Fibroblast of lung (primary cell): ENCODE measurements around the gene MAS1L. TPM values are rescaled to one million over a fixed set of nuclear protein-coding genes. Genes with fewer than 3 reads are reported as not detected.

Source experiments
- DNase-seq, 2 donors: peaks; one replicate each; pipeline versions ENCODE4 v3.0.0 to v3.0.0-alpha.2; 2010; ENCODE audit warnings: low read depth in 2 of 2
- H2AFZ ChIP-seq: 2 replicates; pipeline ENCODE4 v1.5.1; 2012; ENCODE audit warnings: low read length, control low read depth, inconsistent platforms
- H3K27ac ChIP-seq: 2 replicates; pipeline ENCODE4 v1.5.1; 2011; ENCODE audit warnings: low read length, control low read depth; ENCODE audit not compliant: insufficient read depth
- H3K27me3 ChIP-seq: 2 replicates; pipeline ENCODE4 v1.5.1; 2011; ENCODE audit warnings: mild to moderate bottlenecking, low read length; ENCODE audit not compliant: control insufficient read depth, insufficient read depth
- H3K36me3 ChIP-seq: 2 replicates; pipeline ENCODE4 v1.5.1; 2011; ENCODE audit warnings: low read length; ENCODE audit not compliant: control insufficient read depth, insufficient read depth
- H3K4me1 ChIP-seq: 2 replicates; pipeline ENCODE4 v1.5.1; 2011; ENCODE audit warnings: low read length; ENCODE audit not compliant: control insufficient read depth, insufficient read depth; ENCODE audit errors: extremely low read depth
- H3K4me2 ChIP-seq: 2 replicates; pipeline ENCODE4 v1.5.1; 2011; ENCODE audit warnings: low read length, control low read depth; ENCODE audit not compliant: insufficient read depth; ENCODE audit errors: extremely low read depth
- H3K4me3 ChIP-seq, 4 experiments: fragments of 200-600 bp in 1 of 4; sonication (generic) in 1 of 4; replicated peaks in 1 of 4; 2 replicates each; pipeline ENCODE4 v1.5.1; 2011 to 2016; ENCODE audit warnings: low read length in 4 of 4, low read depth in 3 of 4, mild to moderate bottlenecking in 3 of 4, control low read depth in 2 of 4, inconsistent platforms in 1 of 4, mixed read lengths in 1 of 4; ENCODE audit not compliant: insufficient read depth in 1 of 4; ENCODE audit errors: control extremely low read depth in 1 of 4
- H3K79me2 ChIP-seq: 2 replicates; pipeline ENCODE4 v1.5.1; 2012; ENCODE audit warnings: mild to moderate bottlenecking, low read length, inconsistent platforms; ENCODE audit not compliant: control insufficient read depth, insufficient read depth
- H3K9ac ChIP-seq: 2 replicates; pipeline ENCODE4 v1.5.1; 2011; ENCODE audit warnings: mild to moderate bottlenecking, low read length, control low read depth; ENCODE audit not compliant: insufficient read depth
- H3K9me3 ChIP-seq: 2 replicates; pipeline ENCODE4 v1.5.1; 2012; ENCODE audit warnings: low read depth, low read length; ENCODE audit not compliant: control insufficient read depth, insufficient read depth
- H4K20me1 ChIP-seq: 2 replicates; pipeline ENCODE4 v1.5.1; 2011; ENCODE audit warnings: low read length; ENCODE audit not compliant: control insufficient read depth, insufficient read depth; ENCODE audit errors: extremely low read depth
- CTCF ChIP-seq, 2 donors: IDR thresholded peaks in 1 of 2; conservative IDR thresholded peaks in 1 of 2; 1 replicate in 1 of 2; 2 replicates in 1 of 2; pipeline ENCODE4 v1.5.1; 2011 to 2012; ENCODE audit warnings: low read length in 2 of 2, control low read depth in 1 of 2, inconsistent platforms in 1 of 2, low read depth in 1 of 2, mild to moderate bottlenecking in 1 of 2
- EZH2 ChIP-seq: IDR thresholded peaks from 2 replicates; pipeline ENCODE4 v1.5.1; 2012; ENCODE audit warnings: low read length, control low read depth, mild to moderate bottlenecking; ENCODE audit errors: missing control alignments
- polyA plus RNA-seq, 2 donors: library from polyadenylated mRNA; depleted of rRNA in 1 of 2; stranded (reverse) in 1 of 2; unstranded in 1 of 2; fragments of >200 nt; gene quantifications; 2 replicates each; pipeline ENCODE4 v1.2.1, GENCODE V29; 2011 to 2012; ENCODE audit warnings: missing spikeins in 1 of 2
- total RNA-seq: library from RNA; depleted of rRNA; stranded (reverse); fragments of >200 nt; gene quantifications from 2 replicates; pipeline ENCODE4 v1.2.1, GENCODE V29; 2014

Gene MAS1L
- total and polyA plus RNA-seq, 2 donors (not counting 1 experiment from before 2014, with no cell fraction given), result not detected

- Histone ChIP-seq H3K36me3 (no peaks in the 10 kb centered on the region), H3K4me3 (no peak overlapping the region), H3K4me2 (no peak overlapping the region), H2AFZ (no peak overlapping the region), H4K20me1 (no peaks in the 10 kb centered on the region), H3K27ac (no peak overlapping the region), H3K9ac (no peak overlapping the region), H3K9me3 (no peaks in the 10 kb centered on the region), H3K79me2 (no peaks in the 10 kb centered on the region), H3K27me3 (no peaks in the 10 kb centered on the region), H3K4me1 (no peaks in the 10 kb centered on the region)
- TF ChIP-seq CTCF (conservative IDR thresholded peaks at IDR 0.05 in 1 of 2, IDR thresholded peaks at IDR 0.05 in 1 of 2; ENCODE audit: low read depth in 1 of 2, low read length in 2 of 2) (no peak), EZH2 (no peak)
- no peak for DNase-seq
Observed at GRCh38 chr6:29506446-29507067, 18.8 kb upstream of the MAS1L start.

- Histone ChIP-seq H3K79me2 (no peaks in the 10 kb centered on the region), H3K27me3 (no peaks in the 10 kb centered on the region), H3K4me1 (no peaks in the 10 kb centered on the region), H3K36me3 (no peaks in the 10 kb centered on the region), H3K9me3 (no peaks in the 10 kb centered on the region), H3K9ac (no peak overlapping the region), H3K4me2 (no peak overlapping the region), H3K27ac (no peak overlapping the region), H4K20me1 (no peaks in the 10 kb centered on the region), H2AFZ (no peak overlapping the region), H3K4me3 (no peak overlapping the region)
- no peak for DNase-seq
- TF ChIP-seq CTCF (conservative IDR thresholded peaks at IDR 0.05 in 1 of 2, IDR thresholded peaks at IDR 0.05 in 1 of 2; ENCODE audit: low read depth in 1 of 2, low read length in 2 of 2), result no peak
- TF ChIP-seq EZH2, result no peak
Observed at GRCh38 chr6:29505808-29506207, 18.1 kb upstream of the MAS1L start.

- Histone ChIP-seq H3K36me3 (no peaks in the 10 kb centered on the region), H3K4me2 (no peak overlapping the region), H3K9me3 (no peaks in the 10 kb centered on the region), H4K20me1 (no peaks in the 10 kb centered on the region), H2AFZ (no peak overlapping the region), H3K9ac (no peak overlapping the region), H3K4me3 (no peak overlapping the region), H3K79me2 (no peaks in the 10 kb centered on the region), H3K27ac (no peak overlapping the region), H3K27me3 (no peaks in the 10 kb centered on the region), H3K4me1 (no peaks in the 10 kb centered on the region)
- DNase-seq, result no peak
- TF ChIP-seq CTCF (conservative IDR thresholded peaks at IDR 0.05 in 1 of 2, IDR thresholded peaks at IDR 0.05 in 1 of 2; ENCODE audit: low read depth in 1 of 2, low read length in 2 of 2), result no peak
- TF ChIP-seq EZH2, result no peak
Observed at GRCh38 chr6:29504961-29505360, 17.2 kb upstream of the MAS1L start.
